PFSK-1 (cell line): ENCODE measurements around the gene GCSAM.

Source experiments
- FOXP2 ChIP-seq: optimal IDR thresholded peaks from 2 replicates; pipeline ENCODE3; 2011; ENCODE audit warnings: borderline replicate concordance, control low read depth, inconsistent platforms; ENCODE audit not compliant: insufficient read depth; ENCODE audit errors: extremely low read length, extremely low read depth
- POLR2AphosphoS5 ChIP-seq: IDR thresholded peaks from 2 replicates; pipeline ENCODE4 v1.6.1; 2012; ENCODE audit warnings: low read depth, mild to moderate bottlenecking, control low read depth, low read length, moderate library complexity
- REST ChIP-seq, 2 experiments: IDR thresholded peaks; 2 replicates each; pipeline versions ENCODE4 v1.6.1 to v1.8.0; 2011 to 2012; ENCODE audit warnings: low read depth in 2 of 2, low read length in 2 of 2, control low read depth in 1 of 2, inconsistent platforms in 1 of 2, mild to moderate bottlenecking in 1 of 2, moderate library complexity in 1 of 2; ENCODE audit not compliant: insufficient read depth in 1 of 2
- SIN3A ChIP-seq: IDR thresholded peaks from 2 replicates; pipeline ENCODE4 v1.6.1; 2012; ENCODE audit warnings: mild to moderate bottlenecking, low read length, moderate library complexity, borderline replicate concordance; ENCODE audit not compliant: insufficient read depth
- TAF1 ChIP-seq: IDR thresholded peaks from 2 replicates; pipeline ENCODE4 v1.6.1; 2012; ENCODE audit warnings: low read length, control low read depth, borderline replicate concordance; ENCODE audit not compliant: insufficient read depth

The GCSAM gene

DNA sequence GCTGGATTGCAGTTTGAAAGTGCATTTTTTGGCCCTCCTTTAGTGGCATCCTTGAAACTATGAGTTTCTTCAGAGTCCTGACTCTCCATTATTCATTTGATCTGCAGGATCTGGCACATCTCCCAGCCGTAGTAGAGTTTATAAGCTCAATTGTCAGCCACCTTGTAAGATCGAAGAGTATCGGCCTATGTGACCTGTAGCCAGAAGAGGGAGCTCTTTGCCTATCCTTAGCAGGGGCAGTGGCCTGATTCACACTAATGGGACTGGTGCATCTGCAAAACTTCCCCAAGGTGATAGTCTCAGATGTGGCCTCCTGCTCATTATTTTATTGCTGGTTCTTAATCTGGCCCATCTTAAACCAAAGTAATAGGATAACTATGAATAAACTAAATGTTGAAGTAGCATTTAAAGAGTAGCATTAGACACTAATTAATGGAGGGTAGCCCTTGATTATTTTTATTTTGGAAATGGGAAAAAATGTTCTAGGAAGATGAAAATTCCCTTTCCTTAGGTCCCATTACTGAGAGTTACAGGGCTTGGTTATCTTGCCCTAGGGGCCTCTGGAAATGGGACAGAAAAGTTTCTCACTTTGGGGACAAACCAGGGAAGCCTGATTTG is 21.2 kb downstream of the GCSAM start:
- TF ChIP-seq SIN3A (no peak), TAF1 (no peak), FOXP2 (no peak), REST (IDR thresholded peaks at IDR 0.05; ENCODE audit: insufficient read depth in 1 of 2, low read depth in 2 of 2, low read length in 2 of 2) (no peak), POLR2AphosphoS5 (no peak)

GRCh38 chr3:112109322-112109721 is 23.7 kb downstream of the GCSAM start:
- TF ChIP-seq REST (IDR thresholded peaks at IDR 0.05; ENCODE audit: insufficient read depth in 1 of 2, low read depth in 2 of 2, low read length in 2 of 2) (no peak), TAF1 (no peak), FOXP2 (no peak), POLR2AphosphoS5 (no peak), SIN3A (no peak)

DNA sequence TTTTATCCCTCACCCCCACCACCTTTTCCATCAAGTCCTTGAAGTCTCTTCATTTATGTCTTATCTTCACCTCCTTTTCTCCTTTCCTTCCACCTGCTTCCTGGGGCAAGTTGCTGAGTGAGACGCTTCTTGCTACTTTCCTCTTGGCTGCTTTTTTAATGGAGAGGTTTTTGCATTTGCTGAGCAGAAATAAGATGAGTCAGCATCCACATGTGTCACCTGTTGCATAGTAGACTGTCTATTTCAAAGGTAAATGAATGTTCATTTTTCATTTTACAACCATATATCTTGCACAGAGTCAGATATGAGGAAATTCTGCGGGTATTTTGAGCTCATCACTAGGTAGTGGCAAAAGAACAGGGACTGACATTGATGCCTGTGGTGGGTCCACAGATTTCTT is 28.3 kb downstream of the GCSAM start:
- TF ChIP-seq FOXP2 (no peak), POLR2AphosphoS5 (no peak), REST (IDR thresholded peaks at IDR 0.05; ENCODE audit: insufficient read depth in 1 of 2, low read depth in 2 of 2, low read length in 2 of 2) (no peak), SIN3A (no peak), TAF1 (no peak)

DNA sequence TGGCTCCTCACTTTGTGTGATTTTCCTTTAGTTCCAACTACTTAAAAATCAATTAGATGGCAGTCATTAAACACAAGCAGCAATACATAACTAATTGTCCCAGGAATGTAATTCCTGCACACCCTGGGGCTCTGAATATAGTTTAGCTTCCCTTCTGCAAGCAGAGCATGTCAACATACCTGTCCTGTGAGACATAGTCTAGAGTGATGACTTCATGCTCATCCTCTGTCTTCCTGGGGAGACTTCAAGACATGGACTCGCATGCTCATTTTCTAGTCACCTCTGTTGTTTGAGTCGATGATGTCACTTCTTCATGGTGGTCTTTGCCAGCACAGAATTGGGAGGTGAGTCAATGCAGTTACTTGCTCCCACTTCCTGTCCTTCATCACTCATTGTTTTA is 31.1 kb downstream of the GCSAM start:
- TF ChIP-seq POLR2AphosphoS5 (no peak), SIN3A (no peak), REST (IDR thresholded peaks at IDR 0.05; ENCODE audit: insufficient read depth in 1 of 2, low read depth in 2 of 2, low read length in 2 of 2) (no peak), TAF1 (no peak), FOXP2 (no peak)

- TF ChIP-seq REST (IDR thresholded peaks at IDR 0.05; ENCODE audit: insufficient read depth in 1 of 2, low read depth in 2 of 2, low read length in 2 of 2) (no peak), FOXP2 (no peak), TAF1 (no peak), POLR2AphosphoS5 (no peak), SIN3A (no peak)
These were observed 35.7 kb downstream of the GCSAM start for GRCh38 chr3:112097378-112097777.
